Measurements from ENCODE around the gene CFAP20. TPM values are rescaled to one million over a fixed set of nuclear protein-coding genes. Genes with fewer than 3 reads are reported as not detected.
"Not testable (repeated sequence)": the region's sequence is repeated elsewhere in the genome, so short reads cannot be mapped to it uniquely, and the experiment has no call there.

CFAP20 gene
- polyA plus RNA-seq, 1 donor from 2014 or later, result 210 TPM

GRCh38 chr16:58094791-58095574 lies 34.2 kb downstream of the CFAP20 start:
- no peaks in the 10 kb centered on the region for H3K79me2 ChIP-seq (replicated peaks; ENCODE audit: insufficient read depth, low read length)
- H3K27me3 ChIP-seq (ENCODE audit: insufficient read depth, low read depth, low read length), result no peaks in the 10 kb centered on the region
- no peaks in the 10 kb centered on the region for H3F3A ChIP-seq (ENCODE audit: insufficient read depth, low read length, poor library complexity, severe bottlenecking)
- H3K9me3 ChIP-seq (ENCODE audit: low read length), result no peaks in the 10 kb centered on the region
- H3K27ac ChIP-seq (ENCODE audit: low read length), result no peak overlapping the region
- no peak overlapping the region for H2AFZ ChIP-seq (ENCODE audit: low read depth, low read length)
- H3K4me2 ChIP-seq (ENCODE audit: low read length), result no peak overlapping the region
- no peak overlapping the region for H3K4me3 ChIP-seq (ENCODE audit: low read length)
- H3K36me3 ChIP-seq (ENCODE audit: insufficient read depth, low read length), result no peaks in the 10 kb centered on the region
- no peaks in the 10 kb centered on the region for H4K20me1 ChIP-seq (ENCODE audit: insufficient read depth)
- TF ChIP-seq MXI1 (conservative IDR thresholded peaks at IDR 0.05; ENCODE audit: poor library complexity, severe bottlenecking), result no peak
- TF ChIP-seq SMC3 (conservative IDR thresholded peaks at IDR 0.05; ENCODE audit: poor library complexity), result no peak
- no peak for TF ChIP-seq EP300 (conservative IDR thresholded peaks at IDR 0.05; ENCODE audit: poor library complexity, severe bottlenecking)
- no peak for TF ChIP-seq CTCF (IDR thresholded peaks at IDR 0.05; ENCODE audit: poor library complexity, severe bottlenecking)
- no peak for TF ChIP-seq EZH2 (IDR thresholded peaks at IDR 0.05; ENCODE audit: borderline replicate concordance, insufficient read depth, low read length, poor library complexity, severe bottlenecking)
- no peak for TF ChIP-seq TAF1 (IDR thresholded peaks at IDR 0.05; ENCODE audit: low read depth)
- no peak for TF ChIP-seq REST (IDR thresholded peaks at IDR 0.05; ENCODE audit: borderline replicate concordance)
- TF ChIP-seq RAD21 (conservative IDR thresholded peaks at IDR 0.05), result no peak
- no peak for TF ChIP-seq POLR2AphosphoS5 (IDR thresholded peaks at IDR 0.05)
- no peaks in the 10 kb centered on the region for H3K9me2 ChIP-seq (ENCODE audit: insufficient read depth, low read length)
- no peak overlapping the region for H3K9ac ChIP-seq (ENCODE audit: low read length)

GRCh38 chr16:58094026-58094425 lies 35.2 kb downstream of the CFAP20 start:
- H2AFZ ChIP-seq (ENCODE audit: low read depth, low read length), result no peak overlapping the region
- H3K79me2 ChIP-seq (replicated peaks; ENCODE audit: insufficient read depth, low read length), result no peaks in the 10 kb centered on the region
- no peaks in the 10 kb centered on the region for H3K9me2 ChIP-seq (ENCODE audit: insufficient read depth, low read length)
- H3K4me2 ChIP-seq (ENCODE audit: low read length), result no peak overlapping the region
- no peak overlapping the region for H3K9ac ChIP-seq (ENCODE audit: low read length)
- no peaks in the 10 kb centered on the region for H3K9me3 ChIP-seq (ENCODE audit: low read length)
- H3K36me3 ChIP-seq (ENCODE audit: insufficient read depth, low read length), result no peaks in the 10 kb centered on the region
- TF ChIP-seq TAF1 (IDR thresholded peaks at IDR 0.05; ENCODE audit: low read depth) (no peak), REST (IDR thresholded peaks at IDR 0.05; ENCODE audit: borderline replicate concordance) (no peak), EP300 (conservative IDR thresholded peaks at IDR 0.05; ENCODE audit: poor library complexity, severe bottlenecking) (no peak), RAD21 (conservative IDR thresholded peaks at IDR 0.05) (no peak), POLR2AphosphoS5 (IDR thresholded peaks at IDR 0.05) (no peak), MXI1 (conservative IDR thresholded peaks at IDR 0.05; ENCODE audit: poor library complexity, severe bottlenecking) (no peak), EZH2 (IDR thresholded peaks at IDR 0.05; ENCODE audit: borderline replicate concordance, insufficient read depth, low read length, poor library complexity, severe bottlenecking) (no peak), SMC3 (conservative IDR thresholded peaks at IDR 0.05; ENCODE audit: poor library complexity) (no peak), CTCF (IDR thresholded peaks at IDR 0.05; ENCODE audit: poor library complexity, severe bottlenecking) (no peak)
- H3K27ac ChIP-seq (ENCODE audit: low read length), result no peak overlapping the region
- no peak overlapping the region for H3K4me3 ChIP-seq (ENCODE audit: low read length)
- H3F3A ChIP-seq (ENCODE audit: insufficient read depth, low read length, poor library complexity, severe bottlenecking), result no peaks in the 10 kb centered on the region
- no peaks in the 10 kb centered on the region for H4K20me1 ChIP-seq (ENCODE audit: insufficient read depth)
- no peaks in the 10 kb centered on the region for H3K27me3 ChIP-seq (ENCODE audit: insufficient read depth, low read depth, low read length)

- not testable (repeated sequence) for H3K9me2 ChIP-seq (ENCODE audit: insufficient read depth, low read length); H3K4me2 ChIP-seq (ENCODE audit: low read length); H3K36me3 ChIP-seq (ENCODE audit: insufficient read depth, low read length); H3K27me3 ChIP-seq (ENCODE audit: insufficient read depth, low read depth, low read length); H3K27ac ChIP-seq (ENCODE audit: low read length); H2AFZ ChIP-seq (ENCODE audit: low read depth, low read length); H3K9me3 ChIP-seq (ENCODE audit: low read length); H3K79me2 ChIP-seq (replicated peaks; ENCODE audit: insufficient read depth, low read length); H3F3A ChIP-seq (ENCODE audit: insufficient read depth, low read length, poor library complexity, severe bottlenecking); H3K9ac ChIP-seq (ENCODE audit: low read length); H4K20me1 ChIP-seq (ENCODE audit: insufficient read depth); H3K4me3 ChIP-seq (ENCODE audit: low read length)
Measured at GRCh38 chr16:58090396-58090795, 38.8 kb downstream of the CFAP20 start.
